ENCODE measurements around the gene CREBRF. TPM values are rescaled to one million over a fixed set of nuclear protein-coding genes. Genes with fewer than 3 reads are reported as not detected.
"Not testable (repeated sequence)": the region's sequence is repeated elsewhere in the genome, so short reads cannot be mapped to it uniquely, and the experiment has no call there.

The CREBRF gene
- total and polyA plus RNA-seq, 2 of the 8 experiments (the other 6 are each of a cell fraction or from before 2014, with no cell fraction given): 1.2 to 4.7 TPM

- TF ChIP-seq JUND (IDR thresholded peaks at IDR 0.05; ENCODE audit: low read length) (no peak), GABPA (IDR thresholded peaks at IDR 0.05; ENCODE audit: borderline replicate concordance, insufficient read depth, low read length) (no peak), SP2 (IDR thresholded peaks at IDR 0.05; ENCODE audit: low read length) (no peak), BCL11A (IDR thresholded peaks at IDR 0.05; ENCODE audit: low read depth in 2 of 2, low read length in 2 of 2) (no peak), NRF1 (IDR thresholded peaks at IDR 0.05; ENCODE audit: low read depth, low read length) (no peak), USF2 (IDR thresholded peaks at IDR 0.05; ENCODE audit: low read length) (no peak), PHF8 (conservative IDR thresholded peaks at IDR 0.05; ENCODE audit: low read depth, low read length) (no peak), CHD1 (IDR thresholded peaks at IDR 0.05; ENCODE audit: low read depth, low read length) (no peak)
These were observed 39.5 kb upstream of the CREBRF start (continued) for GRCh38 chr5:173016598-173017046.

- H3K18ac ChIP-seq (ENCODE audit: extremely low read depth, low read length); H3K9me3 ChIP-seq (ENCODE audit: insufficient read depth in 2 of 2, low read depth in 1 of 2, low read length in 1 of 2); H3K27ac ChIP-seq (ENCODE audit: low read depth, low read length); H3K23ac ChIP-seq (ENCODE audit: insufficient read length); H3K79me1 ChIP-seq (ENCODE audit: low read depth, low read length); H3K4ac ChIP-seq (replicated peaks; ENCODE audit: insufficient read length, low read depth, low read length); H2BK120ac ChIP-seq (replicated peaks; ENCODE audit: low read depth, low read length); H4K5ac ChIP-seq (ENCODE audit: insufficient read length, low read depth, low read length); H2AK5ac ChIP-seq (ENCODE audit: low read depth, low read length); H3K23me2 ChIP-seq (ENCODE audit: low read depth, low read length); H2BK15ac ChIP-seq (ENCODE audit: low read length); H2AFZ ChIP-seq (ENCODE audit: low read length); FAIRE-seq; H3K4me1 ChIP-seq (replicated peaks in 1 of 4; ENCODE audit: control insufficient read depth in 3 of 4, insufficient read depth in 4 of 4, low read length in 3 of 4); H3K9ac ChIP-seq (replicated peaks in 1 of 4; ENCODE audit: extremely low read depth in 1 of 4, low read depth in 3 of 4, low read length in 3 of 4); H3K36me3 ChIP-seq (ENCODE audit: control insufficient read depth in 2 of 4, insufficient read depth in 4 of 4, low read length in 3 of 4); H4K91ac ChIP-seq (replicated peaks; ENCODE audit: insufficient read length, low read length); DNase-seq (ENCODE audit: low read depth in 1 of 2, low spot score in 2 of 2); H3K4me3 ChIP-seq (ENCODE audit: extremely low read depth in 1 of 4, insufficient read depth in 2 of 4, low read depth in 3 of 4, low read length in 4 of 4); H3K27me3 ChIP-seq (replicated peaks in 1 of 4; ENCODE audit: control insufficient read depth in 3 of 4, extremely low read depth in 1 of 4, insufficient read depth in 3 of 4, low read length in 3 of 4); H3K56ac ChIP-seq (replicated peaks; ENCODE audit: insufficient read length, low read depth, low read length); H2BK20ac ChIP-seq (ENCODE audit: low read length); H2BK5ac ChIP-seq (ENCODE audit: low read depth, low read length); H4K8ac ChIP-seq (ENCODE audit: extremely low read depth, insufficient read depth, low read length); H2BK12ac ChIP-seq (ENCODE audit: low read depth, low read length); H3K14ac ChIP-seq (ENCODE audit: insufficient read length); H4K20me1 ChIP-seq (replicated peaks in 1 of 2; ENCODE audit: control insufficient read depth in 1 of 2, insufficient read depth in 2 of 2, low read length in 2 of 2): not testable (repeated sequence)
- WGBS, 2 experiments (ENCODE audit: extremely low coverage in 1 of 2, insufficient coverage in 1 of 2, insufficient read length in 1 of 2, insufficient replicate concordance in 2 of 2, low coverage in 1 of 2, low lambda C conversion rate in 2 of 2, missing lambda C conversion rate in 1 of 2): 90% methylated on average over 9 of the region's 15 CpGs; no CpG with 5 or more reads in 1 of the 2 experiments
- ChIA-PET CTCF (ENCODE audit: partially characterized antibody) (interaction anchor here (0.6 to 1.7 kb wide), 2 partner anchors 30 to 93 kb away, joined by 3 to 5 read pairs; no protein-coding TSS in a partner anchor), POLR2A (ENCODE audit: partially characterized antibody) (interaction anchor here (0.7 to 1.3 kb wide), 2 partner anchors 31 to 245 kb away, joined by 3 read pairs; no protein-coding TSS in a partner anchor)
- Histone ChIP-seq H3K79me2 (ENCODE audit: control insufficient read depth in 1 of 2, insufficient read depth in 2 of 2, low read length in 2 of 2) (peaks cover 3 to 45% of the 10 kb centered on the region in 2 experiments; a peak in 2 of 4 replicates), H3K4me2 (ENCODE audit: insufficient read depth in 1 of 2, low read depth in 2 of 2, low read length in 2 of 2) (peak overlapping the region in 1 of 2 experiments; percentile 39; a peak in 1 of 4 replicates)
These were observed 39.1 kb upstream of the CREBRF start for GRCh38 chr5:173017087-173017486.

All from H1 (cell line).